HepG2 (cell line): ENCODE results near the gene FAIM. TPM values are rescaled to one million over a fixed set of nuclear protein-coding genes. Genes with fewer than 3 reads are reported as not detected.
A peak's percentile ranks its signal among the peaks of the same experiment; 100 is the strongest.

ENCODE experiments used
- ATAC-seq: fragments of 200-7000 bp; cut with Tn5 transposase; 3 replicates; pipeline ENCODE4 v1.9.1; 2020; ENCODE audit warnings: mild to moderate bottlenecking, moderate library complexity
- BruUV-seq: library from RNA; stranded (reverse); fragments of 400-500 nt; replicated peaks from 2 replicates; lab custom pipeline; 2021; lab: Mats Ljungman, UMichigan
- CTCF ChIA-PET: fragments of 300-600 bp; formaldehyde crosslinking; extraction: SDS; loops from one replicate; lab custom pipeline; 2021; ENCODE audit warnings: low total read pairs, inconsistent platforms, low intra/inter-chr PET ratio; lab: Yijun Ruan, JAX
- POLR2A ChIA-PET: fragments of 350-600 bp; sonication (Branson Sonifier 250); formaldehyde crosslinking; loops from one replicate; lab custom pipeline; 2020; ENCODE audit warnings: antibody characterized with exemption, inconsistent platforms; lab: Yijun Ruan, JAX
- DNase-seq: peaks from one replicate; pipeline ENCODE4 v3.0.0-alpha.2; 2015; ENCODE audit warnings: low spot score
- FAIRE-seq: peaks from 3 replicates; lab custom pipeline; 2011; peaks lifted over from hg19 to GRCh38; lab: Jason Lieb, UNC
- H2AFZ ChIP-seq: one replicate; pipeline ENCODE4 v1.6.1; 2011; ENCODE audit warnings: low read length, inconsistent platforms
- H3K27ac ChIP-seq: fragments of 300-600 bp; 3 replicates; pipeline ENCODE4 v1.8.0; 2011; ENCODE audit warnings: mixed run types, mild to moderate bottlenecking, mixed read lengths, low read length, inconsistent platforms; ENCODE audit not compliant: insufficient read depth; ENCODE audit errors: extremely low read length
- H3K27me3 ChIP-seq, 2 experiments: fragments of 200-600 bp in 1 of 2; 2 replicates in 1 of 2; 3 replicates in 1 of 2; pipeline versions ENCODE4 v1.6.0 to v1.8.0; 2011; ENCODE audit warnings: low read length in 2 of 2, mild to moderate bottlenecking in 2 of 2, moderate library complexity in 2 of 2, inconsistent platforms in 1 of 2; ENCODE audit not compliant: insufficient read depth in 2 of 2, control insufficient read depth in 1 of 2
- H3K36me3 ChIP-seq, 2 experiments: fragments of 200-600 bp in 1 of 2; replicated peaks in 1 of 2; 2 replicates in 1 of 2; 3 replicates in 1 of 2; pipeline versions ENCODE4 v1.5.1 to v1.8.0; 2011; ENCODE audit warnings: low read length in 2 of 2, inconsistent platforms in 1 of 2; ENCODE audit not compliant: insufficient read depth in 2 of 2, control insufficient read depth in 1 of 2
- H3K4me1 ChIP-seq: 2 replicates; pipeline ENCODE4 v1.5.1; 2012; ENCODE audit warnings: low read length, inconsistent platforms; ENCODE audit not compliant: insufficient read depth
- H3K4me2 ChIP-seq: 2 replicates; pipeline ENCODE4 v1.6.0; 2011; ENCODE audit warnings: low read depth, low read length, inconsistent platforms
- H3K4me3 ChIP-seq, 3 experiments: fragments of 200-600 bp in 1 of 3; sonication (generic), shearing (Covaris generic) in 1 of 3; replicated peaks in 1 of 3; 2 replicates each; pipeline ENCODE4 v1.5.1; 2011 to 2016; ENCODE audit warnings: low read length in 3 of 3, inconsistent platforms in 2 of 3, low read depth in 2 of 3, mild to moderate bottlenecking in 2 of 3, control low read depth in 1 of 3, mixed read lengths in 1 of 3; ENCODE audit not compliant: insufficient read depth in 1 of 3
- H3K79me2 ChIP-seq: one replicate; pipeline ENCODE4 v1.6.1; 2011; ENCODE audit warnings: low read length, inconsistent platforms; ENCODE audit not compliant: insufficient read depth
- H3K9ac ChIP-seq: 2 replicates; pipeline ENCODE4 v1.6.0; 2011; ENCODE audit warnings: mild to moderate bottlenecking, low read depth, low read length, inconsistent platforms; ENCODE audit not compliant: insufficient read depth
- H3K9me3 ChIP-seq: 2 replicates; pipeline ENCODE4 v1.5.1; 2012; ENCODE audit warnings: mild to moderate bottlenecking, low read length
- H4K20me1 ChIP-seq: 2 replicates; pipeline ENCODE4 v1.6.0; 2011; ENCODE audit warnings: inconsistent platforms, mild to moderate bottlenecking, low read length, moderate library complexity; ENCODE audit not compliant: insufficient read depth
- GMEB1 ChIP-seq: sonication (generic); formaldehyde crosslinking; IDR thresholded peaks from 2 replicates; pipeline ENCODE4 v1.5.1; 2020; ENCODE audit warnings: missing genetic modification reagents, mild to moderate bottlenecking, borderline replicate concordance
- IKZF4 ChIP-seq: sonication (generic); formaldehyde crosslinking; IDR thresholded peaks from 2 replicates; pipeline ENCODE4 v1.5.1; 2020; ENCODE audit warnings: borderline replicate concordance, mild to moderate bottlenecking, low read depth, missing genetic modification reagents; ENCODE audit errors: not compliant biosample characterization
- JUN ChIP-seq: sonication (generic); formaldehyde crosslinking; IDR thresholded peaks from 2 replicates; pipeline ENCODE4 v1.4.0; 2020; ENCODE audit warnings: mild to moderate bottlenecking, missing genetic modification reagents
- KLF6 ChIP-seq: IDR thresholded peaks from 2 replicates; pipeline ENCODE4 v1.8.0; 2016; ENCODE audit warnings: missing biosample characterization, missing genetic modification reagents
- NFE2 ChIP-seq: sonication (generic); formaldehyde crosslinking; IDR thresholded peaks from 2 replicates; pipeline ENCODE4 v1.4.0; 2020; ENCODE audit warnings: missing genetic modification reagents
- NFE2L2 ChIP-seq: fragments of 150-350 bp; IDR thresholded peaks from 2 replicates; pipeline ENCODE4 v1.6.1; 2014; ENCODE audit warnings: low read length
- RBM39 ChIP-seq: fragments of 200-400 bp; formaldehyde crosslinking; IDR thresholded peaks from one replicate; pipeline ENCODE4 v1.6.1; 2018; ENCODE audit warnings: antibody characterized with exemption, mild to moderate bottlenecking, low read depth, low read length; ENCODE audit not compliant: poor library complexity, severe bottlenecking
- RXRA ChIP-seq: sonication (generic); formaldehyde crosslinking; IDR thresholded peaks from 2 replicates; pipeline ENCODE4 v1.5.1; 2020; ENCODE audit warnings: missing genetic modification reagents
- SIX4 ChIP-seq: sonication (generic); formaldehyde crosslinking; IDR thresholded peaks from 2 replicates; pipeline ENCODE4 v1.4.0; 2020; ENCODE audit warnings: missing genetic modification reagents
- SP5 ChIP-seq: IDR thresholded peaks from 2 replicates; pipeline ENCODE4 v1.6.1; 2016; ENCODE audit warnings: low read depth, borderline replicate concordance
- SRSF4 ChIP-seq: fragments of 200-400 bp; formaldehyde crosslinking; IDR thresholded peaks from one replicate; pipeline ENCODE4 v1.6.1; 2018; ENCODE audit warnings: mild to moderate bottlenecking, low read depth, low read length, moderate library complexity; ENCODE audit not compliant: poor library complexity, severe bottlenecking
- TEAD2 ChIP-seq: sonication (generic); formaldehyde crosslinking; IDR thresholded peaks from 2 replicates; pipeline ENCODE4 v1.9.0; 2021; ENCODE audit warnings: missing genetic modification reagents
- ZNF224 ChIP-seq: sonication (generic); formaldehyde crosslinking; IDR thresholded peaks from 2 replicates; pipeline ENCODE4 v1.5.0; 2020; ENCODE audit warnings: mild to moderate bottlenecking, missing genetic modification reagents
- ZNF24 ChIP-seq: fragments of 450-650 bp; IDR thresholded peaks from 2 replicates; pipeline ENCODE4 v1.6.1; 2017; ENCODE audit warnings: antibody characterized with exemption, mild to moderate bottlenecking
- ZNF3 ChIP-seq: IDR thresholded peaks from 2 replicates; pipeline ENCODE4 v1.7.0; 2017; ENCODE audit warnings: inconsistent platforms
- ZNF431 ChIP-seq: sonication (generic); formaldehyde crosslinking; IDR thresholded peaks from 2 replicates; pipeline ENCODE4 v1.9.0; 2022; ENCODE audit warnings: missing genetic modification reagents, low read depth, mild to moderate bottlenecking, borderline replicate concordance
- ZNF598 ChIP-seq: sonication (generic); formaldehyde crosslinking; IDR thresholded peaks from 2 replicates; pipeline ENCODE4 v1.5.1; 2020; ENCODE audit warnings: mild to moderate bottlenecking, missing genetic modification reagents, borderline replicate concordance
- ZNF639 ChIP-seq: conservative IDR thresholded peaks from 2 replicates; pipeline ENCODE4 v1.6.1; 2018; ENCODE audit warnings: missing genetic modification reagents
- ZNF761 ChIP-seq: sonication (generic); formaldehyde crosslinking; conservative IDR thresholded peaks from 2 replicates; pipeline ENCODE4 v1.4.0; 2020; ENCODE audit warnings: mild to moderate bottlenecking, missing genetic modification reagents
- WGBS: methylation state at CpG from one replicate; pipeline ENCODE4 v1.1.6; 2017; ENCODE audit warnings: low lambda C conversion rate; 5-methylcytosine and 5-hydroxymethylcytosine counted together
- in situ Hi-C: cut with HindIII; loops from 2 replicates; pipeline ENCODE4 v1.10.0; 2017; ENCODE audit warnings: low pct_unique_long_range_greater_than_20kb; ENCODE audit not compliant: extremely low pct_ligation_motif_present
- intact Hi-C: fragments of 100-400 bp; cut with micrococcal nuclease; formaldehyde crosslinking; loops from one replicate; pipeline ENCODE4 v1.10.0; 2022; ENCODE audit not compliant: unreplicated experiment
- polyA plus RNA-seq, 8 experiments: library from polyadenylated mRNA; depleted of rRNA in 3 of 8; stranded (reverse) in 7 of 8; unstranded in 1 of 8; fragments of >200 nt; fragmentation: Illumina TruSeq in 4 of 8; extraction: Trizol in 4 of 8; gene quantifications; 2 replicates each; pipeline versions ENCODE4 v1.2.1 to v1.2.3, GENCODE V29; 2011 to 2016; ENCODE audit warnings: low read depth in 4 of 8, missing spikeins in 1 of 8, mixed read lengths in 1 of 8; ENCODE audit not compliant: insufficient read depth in 1 of 8
- total RNA-seq, 5 experiments: library from RNA; depleted of rRNA; stranded (reverse); fragments of >200 nt; fragmentation: Illumina TruSeq; extraction: Trizol; gene quantifications; 2 replicates each; pipeline ENCODE4 v1.2.3, GENCODE V29; 2016; ENCODE audit warnings: low read depth in 1 of 5
- TF ChIP-seq, protein P1 (sequence below): sonication (generic); formaldehyde crosslinking; IDR thresholded peaks from 2 replicates; pipeline ENCODE4 v1.5.0; 2020; ENCODE audit warnings: mild to moderate bottlenecking, low read depth, missing genetic modification reagents, borderline replicate concordance

The FAIM gene
- total and polyA plus RNA-seq, 2 of the 13 experiments (the other 11 are each of a cell fraction or from before 2014, with no cell fraction given): 4.3 to 25.8 TPM

GRCh38 chr3:138638641-138639040 is 30.1 kb downstream of the FAIM start (continued):
- TF ChIP-seq GMEB1 (CRISPR knock-in tag) (no peak), ZNF639 (CRISPR knock-in tag) (no peak), SIX4 (no peak), RXRA (no peak)
- TF ChIP-seq, all 625 proteins: peak for 0

- H3K4me1 ChIP-seq: no peaks in the 10 kb centered on the region
- H3K4me2 ChIP-seq: no peak overlapping the region
- intact Hi-C loops: no loop called here
- POLR2A ChIA-PET: no interaction called here
- H3K27me3 ChIP-seq: no peaks in the 10 kb centered on the region
- TF ChIP-seq RBM39 (no peak), ZNF761 (CRISPR knock-in tag) (no peak), SRSF4 (no peak), KLF6 (CRISPR knock-in tag) (no peak), SP5 (no peak), JUN (CRISPR knock-in tag) (no peak), ZNF431 (CRISPR knock-in tag) (no peak), ZNF24 (no peak), ZNF598 (CRISPR knock-in tag) (no peak), ZNF224 (CRISPR knock-in tag) (no peak), ZNF3 (CRISPR knock-in tag) (no peak), TEAD2 (CRISPR knock-in tag) (no peak), IKZF4 (CRISPR knock-in tag) (no peak), NFE2 (no peak), NFE2L2 (no peak)
- TF ChIP-seq, protein P1, sequence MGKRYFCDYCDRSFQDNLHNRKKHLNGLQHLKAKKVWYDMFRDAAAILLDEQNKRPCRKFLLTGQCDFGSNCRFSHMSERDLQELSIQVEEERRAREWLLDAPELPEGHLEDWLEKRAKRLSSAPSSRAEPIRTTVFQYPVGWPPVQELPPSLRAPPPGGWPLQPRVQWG: no peak
- H3K79me2 ChIP-seq: no peaks in the 10 kb centered on the region
- H3K27ac ChIP-seq: no peak overlapping the region
- no peaks in the 10 kb centered on the region for H3K36me3 ChIP-seq
- 44% methylated on average over 4 of the region's 4 CpGs for WGBS
- ATAC-seq: peak; percentile 19; the same call in 1 of the 3 replicates
- CTCF ChIA-PET: no interaction called here
- no peak overlapping the region for H2AFZ ChIP-seq
- no peaks in the 10 kb centered on the region for H4K20me1 ChIP-seq
- in situ Hi-C loops: no loop called here
- no peaks in the 10 kb centered on the region; the same call in 1 of the 2 replicates for H3K9me3 ChIP-seq
- FAIRE-seq: no peak
- no peak overlapping the region for H3K9ac ChIP-seq
- no peak for DNase-seq
- no peak overlapping the region for H3K4me3 ChIP-seq
- BruUV-seq: no TSS peak
Observed at GRCh38 chr3:138640537-138640936, 32.0 kb downstream of the FAIM start.
